Measurements from ENCODE around the gene HAGH.

Gene HAGH

DNA sequence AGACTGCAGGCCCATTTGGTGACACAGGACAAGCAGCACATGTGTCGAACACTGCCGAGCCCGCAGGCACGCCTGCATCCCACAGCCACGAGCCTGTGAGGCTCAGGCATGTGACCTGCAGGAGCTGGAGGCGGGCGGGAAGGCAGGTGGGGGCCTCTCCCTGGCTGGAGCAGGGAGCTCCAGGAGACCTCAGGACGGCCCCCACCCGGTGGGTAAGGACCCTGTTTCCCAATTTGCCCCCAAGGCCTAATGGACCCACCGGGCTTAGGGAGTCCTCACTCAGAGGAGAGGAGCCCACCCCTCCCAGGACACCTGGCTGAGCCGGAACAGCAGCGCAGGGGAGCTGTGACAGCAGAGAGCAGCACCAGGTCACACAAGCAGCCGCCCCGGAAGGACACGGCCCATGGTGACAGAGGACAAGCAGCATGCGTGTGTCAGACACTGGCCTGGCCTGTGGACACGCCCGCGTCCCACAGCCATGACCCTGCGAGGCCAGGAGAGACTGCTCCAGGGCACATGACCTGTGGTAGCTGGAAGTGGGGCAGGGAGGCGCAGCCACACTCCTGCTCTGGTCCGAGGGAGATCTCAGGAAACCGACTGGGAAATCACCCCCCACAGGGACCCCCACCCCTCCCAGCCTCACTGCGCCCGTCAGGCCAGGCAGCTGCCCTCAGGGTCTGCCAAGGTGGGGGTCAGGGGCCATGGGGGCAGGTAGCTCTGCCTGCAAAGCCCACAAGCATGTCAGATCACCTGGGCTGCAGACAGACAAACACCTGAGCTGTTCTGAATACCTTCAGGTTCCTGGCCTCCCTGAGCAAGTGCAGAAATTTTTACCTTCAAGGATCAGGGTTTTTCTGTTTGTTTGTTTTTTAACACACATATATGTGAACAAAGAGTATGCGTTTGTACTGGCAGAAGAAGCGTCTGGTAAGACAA is 46.6 kb downstream of the HAGH start:
- no peak overlapping the region for H3K4me3 ChIP-seq (ENCODE audit: low read length)
- TF ChIP-seq ZNF274 (IDR thresholded peaks at IDR 0.05; ENCODE audit: low read depth, low read length), result no peak

DNA sequence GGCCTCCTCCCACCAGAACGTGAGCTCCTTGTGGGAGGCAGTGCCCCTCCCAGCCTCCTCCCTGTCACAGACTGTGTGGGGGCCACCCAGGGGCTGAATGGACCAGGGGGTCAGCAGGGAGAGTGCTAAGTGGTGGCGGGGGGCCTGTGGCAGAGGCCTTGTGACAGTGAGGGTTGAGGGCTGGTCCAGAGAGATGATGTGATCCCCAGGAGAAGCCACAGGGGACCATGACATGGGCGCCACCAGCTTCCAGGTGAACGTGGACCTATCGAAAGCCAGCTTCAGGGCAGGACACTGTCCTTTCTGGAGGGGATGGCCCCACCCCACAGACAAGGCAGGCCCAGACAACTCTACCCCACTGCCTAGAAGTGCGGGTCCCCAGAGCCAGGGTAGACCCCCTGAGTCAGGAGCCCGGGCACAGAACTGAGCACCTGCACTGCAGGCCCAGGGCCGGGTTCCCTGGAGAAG is 47.4 kb downstream of the HAGH start:
- no peak overlapping the region for H3K4me3 ChIP-seq (ENCODE audit: low read length)
- no peak for TF ChIP-seq ZNF274 (IDR thresholded peaks at IDR 0.05; ENCODE audit: low read depth, low read length)

DNA sequence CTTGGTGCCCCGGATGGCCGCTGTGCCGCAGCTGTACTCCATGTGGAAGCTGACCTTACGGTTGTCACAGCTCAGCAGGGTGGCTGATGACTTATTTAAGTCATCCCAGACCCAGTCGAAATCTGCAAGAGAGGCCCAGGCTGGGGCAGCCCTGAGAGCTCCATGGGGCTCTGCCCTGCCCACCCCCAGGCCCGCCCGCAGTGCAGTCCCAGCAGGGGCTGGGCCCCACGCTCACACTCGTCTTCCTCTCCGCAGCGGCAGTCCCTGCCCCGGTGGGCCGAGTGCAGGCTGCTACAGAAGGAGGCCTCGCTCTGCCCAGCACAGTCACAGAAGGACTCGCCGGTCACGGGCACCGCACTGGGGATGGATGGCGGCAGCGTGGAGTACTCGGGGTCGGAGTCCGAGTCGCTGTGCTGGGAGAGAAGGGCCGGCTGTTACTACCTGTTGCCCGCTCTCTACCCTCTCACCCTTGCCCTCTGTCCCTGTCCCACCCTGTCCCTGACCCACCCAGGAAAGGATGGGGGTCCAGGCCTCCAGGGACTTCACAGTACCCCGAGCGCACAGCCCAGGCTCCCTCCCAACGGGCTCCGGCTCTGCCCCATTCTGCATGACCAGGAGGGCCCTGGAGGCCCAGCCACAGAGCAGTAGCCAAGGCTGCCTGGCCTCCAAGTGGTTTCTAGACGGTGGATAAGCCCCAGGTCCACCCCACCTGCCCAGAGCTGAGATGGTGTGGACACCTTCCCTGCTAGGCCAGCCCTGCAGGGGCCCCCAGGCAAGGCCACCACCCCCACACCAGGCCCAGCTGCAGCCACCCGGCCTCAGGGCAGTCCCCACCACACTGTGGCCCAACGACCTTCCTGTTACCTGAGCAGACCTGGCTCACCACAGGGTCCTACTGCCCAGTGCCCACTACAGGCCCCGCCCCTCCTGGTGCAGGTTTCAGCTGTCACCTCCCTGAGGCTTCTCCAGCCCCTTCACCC is 48.1 kb downstream of the HAGH start:
- no peak overlapping the region for H3K4me3 ChIP-seq (ENCODE audit: low read length)
- no peak for TF ChIP-seq ZNF274 (IDR thresholded peaks at IDR 0.05; ENCODE audit: low read depth, low read length)

- no peak for TF ChIP-seq ZNF274 (IDR thresholded peaks at IDR 0.05; ENCODE audit: low read depth, low read length)
- H3K4me3 ChIP-seq (ENCODE audit: low read length), result no peak overlapping the region
These were observed 49.0 kb downstream of the HAGH start for GRCh38 chr16:1777375-1778199.

DNA sequence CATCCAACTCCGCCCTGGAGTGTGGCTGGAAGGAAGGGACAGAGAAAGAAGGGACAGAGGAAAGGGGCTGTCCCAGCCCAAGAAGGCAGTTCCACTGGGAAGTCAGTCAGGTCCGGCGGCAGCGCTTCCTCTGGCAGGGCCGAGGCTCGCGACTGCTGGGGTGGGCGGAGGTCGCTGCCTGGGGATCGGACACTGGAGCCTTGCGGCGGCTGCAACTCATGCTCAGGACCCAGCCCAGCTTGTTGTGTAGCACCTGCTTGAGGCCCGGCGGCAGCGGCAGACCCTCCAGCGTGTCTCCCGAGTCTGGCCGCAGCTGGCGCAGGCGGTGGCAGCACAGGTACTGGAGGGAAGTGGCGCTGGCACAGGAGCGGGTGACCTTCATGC is 49.6 kb downstream of the HAGH start:
- H3K4me3 ChIP-seq (ENCODE audit: low read length), result no peak overlapping the region
- TF ChIP-seq ZNF274 (IDR thresholded peaks at IDR 0.05; ENCODE audit: low read depth, low read length), result no peak

DNA sequence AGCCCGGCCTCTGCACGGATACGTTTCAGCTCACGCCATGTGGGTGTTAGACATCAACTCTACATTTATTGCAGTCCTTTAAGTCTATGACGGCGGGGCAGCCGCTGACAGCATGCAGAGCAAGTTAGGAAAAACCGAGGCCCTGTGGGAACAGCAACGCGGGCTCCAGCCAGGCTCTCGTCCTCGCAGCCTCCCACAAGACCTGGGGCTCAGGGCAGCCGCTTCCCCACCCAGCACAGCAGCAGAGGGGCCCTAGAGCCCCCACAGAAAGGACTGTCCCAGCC is 50.0 kb downstream of the HAGH start:
- H3K4me3 ChIP-seq (ENCODE audit: low read length), result no peak overlapping the region
- no peak for TF ChIP-seq ZNF274 (IDR thresholded peaks at IDR 0.05; ENCODE audit: low read depth, low read length)

DNA sequence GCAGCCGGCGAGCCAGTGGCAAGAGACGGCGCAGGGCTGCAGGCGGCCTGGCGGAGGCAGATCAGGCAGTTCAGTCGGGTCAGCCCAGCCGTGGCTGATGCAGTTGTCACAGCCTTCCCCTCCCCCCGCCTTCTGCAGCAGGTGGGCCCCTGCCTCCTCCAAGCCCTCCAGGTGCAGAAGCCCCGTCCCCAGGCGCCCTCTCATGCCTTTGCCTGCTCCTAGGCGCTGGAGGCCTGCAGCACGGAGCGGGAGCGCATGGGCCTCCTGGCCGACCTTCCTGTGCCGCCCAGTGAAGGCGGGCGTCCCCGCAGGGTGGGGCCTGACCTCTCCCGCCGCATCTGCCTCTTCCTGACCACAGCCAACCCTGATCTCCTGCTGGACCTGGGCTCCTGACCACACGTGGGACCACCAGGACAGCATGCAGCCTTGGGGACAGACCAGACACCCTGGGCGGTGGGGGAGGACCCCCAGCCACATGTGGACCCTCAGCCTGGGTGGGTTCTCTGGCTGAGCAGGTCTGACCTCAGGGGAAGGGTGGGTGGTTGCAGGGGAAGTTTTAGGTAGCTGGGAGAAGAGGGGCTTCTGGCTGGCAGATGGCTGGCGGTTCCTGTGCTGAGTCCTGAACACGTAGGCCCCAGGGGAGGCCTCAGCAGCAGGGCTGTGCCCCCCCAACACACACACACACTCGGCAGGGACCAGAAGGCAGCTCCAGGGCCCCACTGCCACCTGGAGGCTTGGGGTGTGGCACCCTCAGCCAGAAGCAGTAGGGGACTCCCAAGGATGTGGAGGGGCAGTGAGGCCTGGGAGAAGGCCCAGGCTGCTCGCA is 50.6 kb downstream of the HAGH start:
- TF ChIP-seq ZNF274 (IDR thresholded peaks at IDR 0.05; ENCODE audit: low read depth, low read length), result no peak
- H3K4me3 ChIP-seq (ENCODE audit: low read length), result no peak overlapping the region

GRCh38 chr16:1775006-1775845 is 51.4 kb downstream of the HAGH start:
- H3K4me3 ChIP-seq (ENCODE audit: low read length), result no peak overlapping the region
- TF ChIP-seq ZNF274 (IDR thresholded peaks at IDR 0.05; ENCODE audit: low read depth, low read length), result no peak

DNA sequence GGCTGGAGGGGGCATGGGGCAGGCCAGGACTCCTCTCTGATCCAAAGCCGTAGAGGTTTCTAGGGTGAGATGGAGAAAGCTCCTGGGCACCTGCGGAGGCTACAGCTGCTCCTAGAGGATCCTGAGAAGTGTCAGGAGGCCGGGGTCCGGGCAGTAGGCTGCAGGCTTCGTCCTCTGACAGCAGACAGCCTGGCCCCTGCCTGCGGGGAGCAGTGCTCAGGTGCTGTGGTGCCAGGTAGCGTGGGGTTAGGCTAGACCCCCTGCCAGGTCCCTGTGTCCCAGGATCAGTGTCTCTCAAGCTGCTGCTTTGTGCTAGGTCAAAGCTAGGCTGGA is 52.2 kb downstream of the HAGH start:
- peak overlapping the region; percentile 81; the same call in 1 of the 2 replicates for H3K4me3 ChIP-seq (ENCODE audit: low read length)
- no peak for TF ChIP-seq ZNF274 (IDR thresholded peaks at IDR 0.05; ENCODE audit: low read depth, low read length)

DNA sequence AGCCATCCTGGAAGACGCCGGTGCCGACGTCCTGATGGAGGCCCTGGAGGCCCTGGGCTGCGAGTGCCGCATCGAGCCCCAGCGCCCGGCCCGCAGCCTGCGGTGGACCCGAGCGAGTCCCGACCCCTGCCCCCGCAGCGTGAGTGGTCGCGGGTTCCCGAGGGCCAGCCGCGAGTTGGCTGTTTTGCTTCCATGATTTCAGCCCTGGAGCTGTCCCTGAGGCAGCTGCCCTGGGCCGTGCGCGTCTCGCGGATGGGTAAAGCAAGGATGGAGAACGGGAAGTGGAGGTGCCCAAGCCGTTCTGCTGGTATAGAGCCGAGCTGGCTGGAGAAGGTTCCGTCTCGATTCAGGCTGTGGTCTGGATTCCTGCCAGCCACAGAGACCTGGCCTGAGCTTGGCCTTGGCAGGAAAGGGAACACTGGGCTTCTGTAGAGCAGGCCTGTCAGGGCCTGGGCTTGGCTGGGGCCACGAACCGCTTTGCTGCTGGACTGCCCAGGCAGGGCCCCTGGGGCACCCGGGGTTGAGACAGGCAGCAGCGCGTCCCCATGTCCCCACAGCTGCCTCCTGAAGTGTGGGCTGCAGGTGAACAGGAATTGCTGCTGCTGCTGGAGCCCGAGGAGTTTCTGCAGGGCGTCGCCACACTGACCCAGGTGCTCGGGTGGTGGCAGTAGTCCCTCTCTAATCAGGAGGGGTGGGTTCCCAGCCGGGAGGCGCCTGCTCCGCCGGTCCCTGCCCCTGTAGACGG is 52.8 kb downstream of the HAGH start:
- H3K4me3 ChIP-seq (ENCODE audit: low read length), result peak overlapping the region; percentile 81; the same call in 1 of the 2 replicates
- TF ChIP-seq ZNF274 (IDR thresholded peaks at IDR 0.05; ENCODE audit: low read depth, low read length), result no peak

DNA sequence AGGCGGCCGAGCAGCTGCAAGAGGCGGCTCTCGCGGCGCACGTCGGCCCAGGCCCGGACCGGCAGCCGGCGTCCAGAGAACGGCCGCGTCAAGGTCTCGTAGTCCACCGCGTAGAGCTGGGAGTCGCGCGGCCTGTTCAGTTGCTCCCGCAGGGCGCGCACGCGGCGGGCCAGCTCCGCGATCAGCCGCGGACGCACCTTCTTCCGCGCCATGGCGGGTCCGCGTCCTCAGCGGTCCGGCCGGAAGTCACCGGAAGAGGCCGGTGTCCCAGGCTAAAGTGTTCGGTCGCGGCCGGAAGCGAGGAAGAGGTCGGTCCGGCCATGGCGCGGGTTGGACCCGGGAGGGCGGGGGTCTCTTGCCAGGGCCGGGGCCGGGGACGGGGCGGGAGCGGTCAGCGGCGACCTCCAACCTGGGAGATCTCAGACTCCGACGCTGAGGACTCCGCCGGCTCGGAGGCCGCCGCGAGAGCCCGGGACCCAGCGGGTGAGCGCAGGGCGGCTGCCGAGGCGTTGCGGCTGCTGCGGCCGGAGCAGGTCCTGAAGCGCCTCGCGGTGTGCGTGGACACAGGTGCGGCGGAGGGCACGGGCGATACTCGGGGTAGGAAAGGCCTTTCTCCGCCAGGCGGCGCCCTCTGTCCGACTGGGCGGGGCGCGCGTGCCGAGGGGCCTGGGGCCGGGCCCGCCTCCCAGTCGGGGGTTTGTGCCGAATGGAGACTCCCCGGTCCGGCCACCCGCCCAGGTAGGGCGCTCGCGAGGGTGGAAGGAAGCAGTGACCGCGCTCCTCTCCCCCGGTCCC is 53.5 kb downstream of the HAGH start, which contains the start of gene MRPS34:
MRPS34 (minus strand) TSS at position 227 of the 795 bp plus-strand sequence; CDS start at position 212, 15 bp downstream.
- TF ChIP-seq ZNF274 (IDR thresholded peaks at IDR 0.05; ENCODE audit: low read depth, low read length), result no peak
- peak within 1 kb of the TSS; percentile 81 for H3K4me3 ChIP-seq (ENCODE audit: low read length)

All from GM08714 (cell line).